K562 (cell line): ENCODE measurements around the gene LYPD6B. TPM values are rescaled to one million over a fixed set of nuclear protein-coding genes. Genes with fewer than 3 reads are reported as not detected.

Source experiments
- ATAC-seq: fragments of 200-7000 bp; cut with Tn5 transposase; 3 replicates; pipeline ENCODE4 v1.9.1; 2020; ENCODE audit warnings: moderate library complexity
- BruUV-seq: library from RNA; stranded (reverse); fragments of 400-500 nt; replicated peaks from 2 replicates; lab custom pipeline; 2021; lab: Mats Ljungman, UMichigan
- CTCF ChIA-PET: fragments of 300-600 bp; formaldehyde crosslinking; extraction: SDS; loops from one replicate; lab custom pipeline; 2021; ENCODE audit warnings: low intra/inter-chr PET ratio; lab: Yijun Ruan, JAX
- POLR2A ChIA-PET: fragments of 300-600, 350-650 bp; sonication (Branson Sonifier 250); formaldehyde crosslinking; extraction: SDS; loops from one replicate; lab custom pipeline; 2021; ENCODE audit warnings: antibody characterized with exemption, inconsistent platforms; lab: Yijun Ruan, JAX
- DNase-seq, 4 experiments: peaks; one replicate each; pipeline versions ENCODE4 v3.0.0 to v3.0.0-alpha.2; 2011 to 2018; ENCODE audit warnings: low spot score in 3 of 4, mixed read lengths in 3 of 4; ENCODE audit errors: extremely low read depth in 1 of 4
- FAIRE-seq: peaks from 2 replicates; lab custom pipeline; 2011; peaks lifted over from hg19 to GRCh38; lab: Jason Lieb, UNC
- H2AFZ ChIP-seq: 2 replicates; pipeline ENCODE4 v1.6.0; 2011; ENCODE audit warnings: low read depth, low read length, control low read depth, inconsistent platforms
- H3K27ac ChIP-seq: fragments of 200-600 bp; 3 replicates; pipeline ENCODE4 v1.8.0; 2011; ENCODE audit warnings: low read depth, mild to moderate bottlenecking, control low read depth, inconsistent platforms, low read length, moderate library complexity, mixed read lengths; ENCODE audit errors: extremely low read depth
- H3K27me3 ChIP-seq, 2 experiments: fragments of 300-600 bp in 1 of 2; 2 replicates in 1 of 2; 3 replicates in 1 of 2; pipeline versions ENCODE4 v1.6.0 to v1.8.0; 2011; ENCODE audit warnings: inconsistent platforms in 2 of 2, low read length in 2 of 2, mild to moderate bottlenecking in 1 of 2, mixed read lengths in 1 of 2, moderate library complexity in 1 of 2; ENCODE audit not compliant: control insufficient read depth in 2 of 2, insufficient read depth in 2 of 2
- H3K36me3 ChIP-seq: fragments of 300-600 bp; 3 replicates; pipeline ENCODE4 v1.8.0; 2011; ENCODE audit warnings: mild to moderate bottlenecking, low read length, inconsistent platforms; ENCODE audit not compliant: control insufficient read depth, insufficient read depth
- H3K4me1 ChIP-seq, 2 experiments: fragments of 200-600 bp in 1 of 2; replicated peaks in 1 of 2; 2 replicates in 1 of 2; 3 replicates in 1 of 2; pipeline versions ENCODE4 v1.5.1 to v1.8.0; 2011; ENCODE audit warnings: inconsistent platforms in 2 of 2, low read length in 2 of 2, mild to moderate bottlenecking in 1 of 2, mixed read lengths in 1 of 2, moderate library complexity in 1 of 2; ENCODE audit not compliant: control insufficient read depth in 2 of 2, insufficient read depth in 2 of 2
- H3K4me2 ChIP-seq: 2 replicates; pipeline ENCODE4 v1.6.1; 2011; ENCODE audit warnings: low read length, control low read depth, inconsistent platforms, mixed read lengths; ENCODE audit not compliant: insufficient read depth
- H3K4me3 ChIP-seq: fragments of 200-600 bp; sonication (generic), shearing (Covaris generic); 2 replicates; pipeline ENCODE4 v1.5.1; 2016; ENCODE audit warnings: control low read depth, inconsistent platforms
- H3K79me2 ChIP-seq: fragments of 200-600 bp; 3 replicates; pipeline ENCODE4 v1.8.0; 2011; ENCODE audit warnings: low read length, inconsistent platforms; ENCODE audit not compliant: control insufficient read depth, insufficient read depth
- H3K9ac ChIP-seq, 2 experiments: 2 replicates each; pipeline versions ENCODE4 v1.6.0 to v1.6.1; 2011; ENCODE audit warnings: low read depth in 2 of 2, low read length in 2 of 2, control low read depth in 1 of 2, inconsistent platforms in 1 of 2, mild to moderate bottlenecking in 1 of 2, mixed read lengths in 1 of 2; ENCODE audit not compliant: insufficient read depth in 1 of 2
- H3K9me1 ChIP-seq: one replicate; pipeline ENCODE4 v1.6.0; 2011; ENCODE audit warnings: inconsistent platforms, mild to moderate bottlenecking, low read length, moderate library complexity; ENCODE audit not compliant: control insufficient read depth, insufficient read depth
- H3K9me3 ChIP-seq: replicated peaks from 2 replicates; pipeline ENCODE4 v1.5.1; 2011; ENCODE audit warnings: low read depth, low read length, inconsistent platforms; ENCODE audit not compliant: control insufficient read depth, insufficient read depth
- H4K20me1 ChIP-seq: replicated peaks from 2 replicates; pipeline ENCODE4 v1.6.1; 2011; ENCODE audit warnings: low read length, inconsistent platforms, mixed read lengths; ENCODE audit not compliant: control insufficient read depth, insufficient read depth
- BACH1 ChIP-seq: fragments of 200-800 bp; sonication (Bioruptor generic); IDR thresholded peaks from 2 replicates; pipeline ENCODE4 v1.6.1; 2016; ENCODE audit warnings: missing genetic modification characterization, missing compliant biosample characterization
- ERF ChIP-seq: fragments of 450-650 bp; formaldehyde crosslinking; IDR thresholded peaks from 2 replicates; pipeline ENCODE4 v1.4.0; 2020; ENCODE audit warnings: mild to moderate bottlenecking, mixed read lengths
- HDAC6 ChIP-seq: IDR thresholded peaks from 2 replicates; pipeline ENCODE4 v1.6.1; 2012; ENCODE audit warnings: low read depth, mild to moderate bottlenecking, control low read depth, inconsistent platforms, low read length, moderate library complexity
- LCOR ChIP-seq: sonication (generic); formaldehyde crosslinking; IDR thresholded peaks from 2 replicates; pipeline ENCODE4 v1.8.0; 2022; ENCODE audit warnings: mild to moderate bottlenecking, missing genetic modification reagents
- MAX ChIP-seq: sonication (generic); formaldehyde crosslinking; IDR thresholded peaks from 2 replicates; pipeline ENCODE4 v1.9.0; 2022; ENCODE audit warnings: mild to moderate bottlenecking, missing genetic modification reagents
- MAZ ChIP-seq, 2 experiments: fragments of 450-650 bp in 1 of 2; sonication (generic) in 1 of 2; formaldehyde crosslinking; IDR thresholded peaks in 1 of 2; conservative IDR thresholded peaks in 1 of 2; 2 replicates each; pipeline versions ENCODE4 v1.4.0 to v1.5.0; 2020; ENCODE audit warnings: mild to moderate bottlenecking in 1 of 2, missing genetic modification reagents in 1 of 2
- SNAPC5 ChIP-seq: fragments of 250-450 bp; sonication (Bioruptor Pico); IDR thresholded peaks from 2 replicates; pipeline ENCODE4 v1.8.0; 2021; ENCODE audit warnings: moderate library complexity, mild to moderate bottlenecking, inconsistent platforms
- STAT5A ChIP-seq: IDR thresholded peaks from 2 replicates; pipeline ENCODE4 v1.6.1; 2012; ENCODE audit warnings: low read length, inconsistent platforms, borderline replicate concordance
- TEAD1 ChIP-seq, 2 experiments: fragments of 450-650 bp in 1 of 2; sonication (generic) in 1 of 2; formaldehyde crosslinking; IDR thresholded peaks; 2 replicates each; pipeline versions ENCODE4 v1.4.0 to v1.8.0; 2020 to 2022; ENCODE audit warnings: mild to moderate bottlenecking in 2 of 2, missing genetic modification reagents in 1 of 2
- XRCC3 ChIP-seq: fragments of 450-650 bp; IDR thresholded peaks from 2 replicates; pipeline ENCODE4 v1.6.1; 2017; ENCODE audit warnings: mild to moderate bottlenecking, moderate library complexity
- WGBS: fragments of 100-300 bp; shearing (Covaris generic); methylation state at CpG from one replicate; pipeline ENCODE4 v1.1.6; 2016; ENCODE audit warnings: low coverage, mixed read lengths; ENCODE audit not compliant: insufficient coverage; ENCODE audit errors: missing lambda C conversion rate; 5-methylcytosine and 5-hydroxymethylcytosine counted together
- in situ Hi-C: fragments of 300-500 bp; cut with MboI; formaldehyde crosslinking; loops from 4 replicates; pipeline ENCODE4 v1.15.0; 2018; ENCODE audit warnings: inconsistent platforms, mixed read lengths
- intact Hi-C: fragments of 100-400 bp; cut with micrococcal nuclease; formaldehyde crosslinking; loops from 2 replicates; pipeline ENCODE4 v1.14.2; 2022
- polyA plus RNA-seq, 8 experiments: library from polyadenylated mRNA; depleted of rRNA in 4 of 8; stranded (reverse) in 5 of 8; unstranded in 3 of 8; fragments of >200 nt; fragmentation: Nextera tagmentation in 2 of 8; fragmentation: Illumina TruSeq in 1 of 8; extraction: Ambion mirVana in 2 of 8; extraction: Trizol in 1 of 8; gene quantifications; 2 replicates each; pipeline versions ENCODE4 v1.2.1 to v1.2.3, GENCODE V29; 2011 to 2014; ENCODE audit warnings: inconsistent platforms in 1 of 8, missing spikeins in 1 of 8
- total RNA-seq, 7 experiments: library from RNA; depleted of rRNA in 6 of 7; stranded (reverse); fragments of >200 nt in 6 of 7; fragmentation: Illumina TruSeq in 2 of 7; extraction: Trizol in 2 of 7; gene quantifications; 2 replicates each; pipeline versions ENCODE4 v1.2.1 to v1.2.3, GENCODE V29; 2011 to 2021; ENCODE audit warnings: low replicate concordance in 1 of 7

LYPD6B gene
- total and polyA plus RNA-seq, 9 of the 15 experiments (the other 6 are each of a cell fraction or from before 2014, with no cell fraction given) = not detected

- no peak overlapping the region for H3K4me2 ChIP-seq
- no peak for DNase-seq
- no peak for FAIRE-seq
- H3K79me2 ChIP-seq = no peaks in the 10 kb centered on the region
- 0% methylated on average over 1 of the region's 1 CpG for WGBS
- H3K9ac ChIP-seq = no peak overlapping the region
- no peaks in the 10 kb centered on the region for H3K4me1 ChIP-seq
- H3K36me3 ChIP-seq = no peaks in the 10 kb centered on the region
- intact Hi-C loops = no loop called here
- H3K9me1 ChIP-seq = no peaks in the 10 kb centered on the region
- in situ Hi-C loops = no loop called here
- no peaks in the 10 kb centered on the region for H3K9me3 ChIP-seq
- no peak overlapping the region for H3K27ac ChIP-seq
- no peak overlapping the region for H2AFZ ChIP-seq
- no peaks in the 10 kb centered on the region for H4K20me1 ChIP-seq
- no TSS peak for BruUV-seq
- no peak overlapping the region for H3K4me3 ChIP-seq
- no peak for ATAC-seq
- TF ChIP-seq STAT5A = no peak
- TF ChIP-seq MAX (CRISPR knock-in tag) = no peak
- TF ChIP-seq SNAPC5 (CRISPR knock-in tag) = no peak
- TF ChIP-seq ERF = no peak
- no peak for TF ChIP-seq MAZ (CRISPR knock-in tag; conservative IDR thresholded peaks at IDR 0.05 in 1 of 2, IDR thresholded peaks at IDR 0.05 in 1 of 2)
- no peak for TF ChIP-seq TEAD1 (CRISPR knock-in tag; IDR thresholded peaks at IDR 0.05)
- no peak for TF ChIP-seq LCOR
- TF ChIP-seq HDAC6 = no peak
- no peak for TF ChIP-seq XRCC3
- no peak for TF ChIP-seq BACH1
- H3K27me3 ChIP-seq = no peaks in the 10 kb centered on the region
- ChIA-PET CTCF (no interaction called here), POLR2A (interaction anchor here (0.6 kb wide), 2 partner anchors 43 to 616 kb away, joined by 3 read pairs; no protein-coding TSS in a partner anchor)
Observed at GRCh38 chr2:149080971-149081370, 42.5 kb downstream of the LYPD6B start.
